ENCODE data around the gene SNRNP48.

DNA sequence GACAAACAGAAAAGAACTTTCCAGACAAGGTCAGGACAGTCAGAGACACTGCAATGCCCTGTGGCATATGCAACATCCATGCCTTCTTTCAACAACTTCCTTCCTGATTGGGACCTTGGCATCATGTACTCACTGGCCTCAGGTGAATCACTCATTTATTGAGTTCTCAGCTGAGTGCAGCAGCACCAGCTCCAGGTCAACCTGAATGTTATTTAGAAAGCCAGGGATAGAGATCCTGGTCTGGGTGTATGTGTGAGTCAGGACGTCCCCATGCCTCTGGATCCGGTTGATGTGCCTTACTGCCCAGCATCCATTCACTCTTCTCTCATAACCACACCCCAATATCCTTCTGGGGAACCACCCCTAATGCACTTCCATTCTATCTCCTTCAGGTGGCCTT is 54.4 kb downstream of the SNRNP48 start:
- TF ChIP-seq EZH2 (IDR thresholded peaks at IDR 0.05; ENCODE audit: low read length, unreplicated experiment) (no peak), CTCF (conservative IDR thresholded peaks at IDR 0.05; ENCODE audit: low read depth, low read length) (no peak)

Measured in PC-3 (cell line).